Effector CD4-positive, alpha-beta T cell (primary cell): Measurements from ENCODE around the gene UNC80. TPM values are rescaled to one million over a fixed set of nuclear protein-coding genes. Genes with fewer than 3 reads are reported as not detected.
"Not testable (repeated sequence)": the region's sequence is repeated elsewhere in the genome, so short reads cannot be mapped to it uniquely, and the experiment has no call there.

ENCODE experiments used
- DNase-seq: peaks from one replicate; pipeline ENCODE4 v3.0.0-alpha.2; 2020
- total RNA-seq: gene quantifications from one replicate; lab custom pipeline; 2026; lab: John Stamatoyannopoulos, UW

Gene UNC80, protein sequence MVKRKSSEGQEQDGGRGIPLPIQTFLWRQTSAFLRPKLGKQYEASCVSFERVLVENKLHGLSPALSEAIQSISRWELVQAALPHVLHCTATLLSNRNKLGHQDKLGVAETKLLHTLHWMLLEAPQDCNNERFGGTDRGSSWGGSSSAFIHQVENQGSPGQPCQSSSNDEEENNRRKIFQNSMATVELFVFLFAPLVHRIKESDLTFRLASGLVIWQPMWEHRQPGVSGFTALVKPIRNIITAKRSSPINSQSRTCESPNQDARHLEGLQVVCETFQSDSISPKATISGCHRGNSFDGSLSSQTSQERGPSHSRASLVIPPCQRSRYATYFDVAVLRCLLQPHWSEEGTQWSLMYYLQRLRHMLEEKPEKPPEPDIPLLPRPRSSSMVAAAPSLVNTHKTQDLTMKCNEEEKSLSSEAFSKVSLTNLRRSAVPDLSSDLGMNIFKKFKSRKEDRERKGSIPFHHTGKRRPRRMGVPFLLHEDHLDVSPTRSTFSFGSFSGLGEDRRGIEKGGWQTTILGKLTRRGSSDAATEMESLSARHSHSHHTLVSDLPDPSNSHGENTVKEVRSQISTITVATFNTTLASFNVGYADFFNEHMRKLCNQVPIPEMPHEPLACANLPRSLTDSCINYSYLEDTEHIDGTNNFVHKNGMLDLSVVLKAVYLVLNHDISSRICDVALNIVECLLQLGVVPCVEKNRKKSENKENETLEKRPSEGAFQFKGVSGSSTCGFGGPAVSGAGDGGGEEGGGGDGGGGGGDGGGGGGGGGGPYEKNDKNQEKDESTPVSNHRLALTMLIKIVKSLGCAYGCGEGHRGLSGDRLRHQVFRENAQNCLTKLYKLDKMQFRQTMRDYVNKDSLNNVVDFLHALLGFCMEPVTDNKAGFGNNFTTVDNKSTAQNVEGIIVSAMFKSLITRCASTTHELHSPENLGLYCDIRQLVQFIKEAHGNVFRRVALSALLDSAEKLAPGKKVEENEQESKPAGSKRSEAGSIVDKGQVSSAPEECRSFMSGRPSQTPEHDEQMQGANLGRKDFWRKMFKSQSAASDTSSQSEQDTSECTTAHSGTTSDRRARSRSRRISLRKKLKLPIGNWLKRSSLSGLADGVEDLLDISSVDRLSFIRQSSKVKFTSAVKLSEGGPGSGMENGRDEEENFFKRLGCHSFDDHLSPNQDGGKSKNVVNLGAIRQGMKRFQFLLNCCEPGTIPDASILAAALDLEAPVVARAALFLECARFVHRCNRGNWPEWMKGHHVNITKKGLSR (N-terminal part only)
- not detected for total RNA-seq

DNA sequence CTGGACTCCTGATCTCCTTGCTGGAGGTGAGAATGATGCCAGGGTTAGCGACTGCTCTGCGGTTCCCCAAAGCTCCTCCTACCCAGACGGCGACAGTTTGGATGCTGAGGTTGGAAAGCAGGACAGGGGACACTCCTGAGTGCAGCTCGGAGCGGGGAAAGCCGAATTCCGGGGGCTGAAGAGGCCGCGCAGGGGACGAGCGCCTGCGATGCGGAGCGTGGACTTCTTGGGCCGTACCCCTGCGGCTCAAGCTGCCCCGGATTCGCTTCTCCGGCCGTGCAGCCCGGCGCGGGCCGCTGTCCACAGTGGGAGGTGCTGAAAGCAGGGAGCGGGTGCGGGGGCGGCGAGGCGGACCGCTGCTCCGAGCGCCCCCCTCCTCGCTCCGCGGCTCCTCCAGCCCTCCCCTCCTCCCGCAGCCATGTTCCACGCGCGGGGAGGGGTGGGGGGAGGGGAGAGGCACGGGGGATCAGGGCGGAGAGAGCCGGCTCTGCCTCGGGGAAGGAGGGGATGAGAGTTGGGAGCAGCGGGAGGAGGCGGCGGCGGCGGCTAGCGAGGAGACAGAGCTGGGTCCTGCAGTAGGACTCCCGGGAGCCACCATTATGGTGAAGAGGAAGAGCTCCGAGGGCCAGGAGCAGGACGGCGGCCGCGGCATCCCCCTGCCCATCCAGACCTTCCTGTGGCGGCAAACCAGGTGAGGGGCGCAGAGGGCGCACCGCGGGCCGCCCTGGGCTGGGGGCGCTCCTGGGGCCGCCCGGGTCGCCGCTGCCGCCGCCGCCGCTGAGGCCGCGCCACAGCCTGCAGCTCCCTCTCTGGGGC lies at the start of gene UNC80:
Gene UNC80 (plus strand): TSS at position 359 of the 816 bp plus-strand sequence. CDS start 241 bp downstream, at position 600.
- DNase-seq: no peak

DNA sequence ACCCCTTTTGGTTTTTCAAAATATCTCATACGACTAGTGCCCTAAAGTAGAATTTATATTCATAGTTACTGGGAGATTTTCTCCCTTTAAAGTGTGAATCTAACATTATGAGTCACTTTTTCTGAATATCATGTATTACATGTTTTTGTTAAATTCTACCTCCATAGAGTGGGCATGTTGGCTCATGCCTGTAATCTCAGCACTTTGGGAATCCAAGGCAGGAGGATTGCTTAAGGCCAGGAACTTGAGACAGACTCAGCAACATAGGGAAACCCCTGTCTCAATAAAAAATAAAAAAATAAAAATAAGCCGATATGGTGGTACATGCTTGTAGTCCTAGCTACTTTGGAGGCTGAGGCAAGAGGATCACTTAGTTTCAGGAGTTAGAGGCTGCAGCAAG lies 45.3 kb upstream of the UNC80 start:
- no peak for DNase-seq

DNA sequence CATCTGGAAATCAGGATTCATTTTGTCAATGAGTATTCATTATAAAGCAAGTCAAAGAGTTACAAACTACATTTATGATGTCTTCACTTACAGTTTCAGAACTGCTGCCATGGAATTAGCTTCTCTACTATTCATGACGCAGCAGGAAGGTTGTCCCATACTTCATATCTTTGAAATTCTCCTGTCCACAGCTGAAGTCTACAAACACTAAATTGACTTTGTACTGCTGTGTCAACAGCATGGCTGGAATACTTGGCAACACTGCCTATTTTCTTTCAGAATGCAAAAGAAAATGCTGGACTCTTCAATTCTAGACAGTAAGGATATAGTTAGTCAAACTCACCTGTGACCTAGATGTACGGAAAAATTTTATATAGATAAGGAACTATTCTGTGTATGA lies 44.6 kb upstream of the UNC80 start:
- DNase-seq: no peak

DNA sequence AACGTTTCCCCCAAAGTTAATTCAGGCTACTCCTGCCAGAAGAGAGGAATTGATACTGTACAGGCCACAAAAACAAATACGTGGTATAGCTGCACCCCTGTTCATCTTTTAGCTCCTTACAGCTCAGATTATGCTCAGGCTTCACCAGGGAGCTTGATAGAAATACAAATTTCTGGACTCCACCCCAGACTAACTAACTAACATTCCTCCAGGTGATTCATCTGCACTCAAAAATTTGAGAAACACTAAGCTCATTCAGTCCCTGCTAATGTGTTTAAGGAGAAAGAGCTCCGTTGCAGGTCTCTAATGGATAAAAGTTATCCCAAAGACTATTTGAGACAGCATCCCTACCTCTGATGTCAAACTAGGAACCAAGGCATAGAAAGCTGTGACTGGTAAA lies 36.8 kb upstream of the UNC80 start:
- no peak for DNase-seq

DNA sequence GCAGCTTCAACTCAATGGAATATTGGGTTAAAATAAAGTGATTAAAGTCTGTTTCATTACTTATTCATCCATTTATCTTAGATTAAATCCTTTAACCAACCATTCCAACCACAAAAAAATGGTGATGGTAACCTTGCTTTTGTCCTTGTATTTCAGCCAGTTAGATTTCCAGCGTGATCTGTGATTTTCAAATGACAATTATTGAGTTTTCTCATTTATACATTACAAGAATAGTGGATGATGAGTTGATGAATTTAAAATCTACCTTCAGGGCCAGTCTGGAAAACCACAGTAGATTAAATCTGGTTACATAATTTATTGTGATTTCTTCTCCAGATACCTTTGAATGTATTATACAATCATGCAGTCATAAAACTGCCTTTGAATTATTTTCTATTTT lies 29.7 kb upstream of the UNC80 start:
- no peak for DNase-seq

DNA sequence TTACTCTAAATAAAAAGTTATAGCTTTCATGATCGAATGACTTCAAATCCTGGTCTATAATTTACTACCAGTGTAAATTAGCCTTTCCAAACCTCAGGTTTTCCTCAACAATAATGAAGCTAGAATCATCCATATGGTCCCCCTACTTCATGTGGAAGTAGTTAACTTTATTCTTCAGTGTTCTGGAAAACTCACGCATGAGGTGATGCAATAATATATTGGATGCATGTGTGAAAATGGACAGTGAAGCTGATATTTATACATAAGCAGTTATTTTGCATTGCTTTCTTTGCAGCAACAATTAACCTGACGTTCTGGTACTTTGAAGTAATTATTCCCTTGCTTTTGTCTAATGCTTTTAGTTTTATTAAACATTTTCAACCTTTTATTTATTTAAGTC lies 18.6 kb upstream of the UNC80 start:
- DNase-seq: no peak

DNA sequence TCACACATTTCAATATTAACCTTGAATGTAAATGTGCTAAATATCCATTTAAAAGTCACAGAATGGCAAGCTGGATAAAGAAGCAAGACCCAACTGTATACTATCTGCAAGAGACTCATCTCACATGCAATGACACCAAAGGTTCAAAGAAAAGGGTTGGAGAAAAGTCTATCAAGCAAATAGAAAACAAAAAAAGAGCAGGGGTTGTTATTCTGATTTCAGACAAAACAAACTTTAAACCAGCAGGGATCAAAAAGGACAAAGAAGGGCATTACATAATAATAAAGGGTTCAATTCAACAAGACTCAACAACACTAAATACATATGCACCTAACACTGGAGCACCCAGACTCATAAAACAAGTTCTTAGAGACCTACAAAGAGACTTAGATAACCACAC lies 14.5 kb upstream of the UNC80 start:
- DNase-seq: no peak

DNA sequence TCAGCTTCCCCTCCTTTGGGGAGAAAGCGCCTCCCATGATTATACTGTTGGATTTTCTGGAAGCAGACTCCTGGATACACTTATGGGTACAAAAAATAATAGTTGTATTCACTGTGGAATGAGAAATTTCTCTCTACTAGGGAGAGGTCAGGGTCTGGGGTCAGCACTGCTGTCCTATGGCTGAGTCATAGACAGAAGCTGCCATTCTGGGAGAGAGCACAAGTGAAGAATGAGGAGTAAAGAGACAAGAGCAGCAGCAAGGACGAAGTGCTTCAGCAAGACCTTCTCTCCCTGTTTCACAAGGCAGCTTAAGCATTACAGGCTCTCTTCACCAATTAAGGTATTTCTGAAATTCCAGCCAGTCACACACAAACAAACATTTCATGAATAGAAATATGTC lies 10.1 kb upstream of the UNC80 start:
- DNase-seq: no peak

DNA sequence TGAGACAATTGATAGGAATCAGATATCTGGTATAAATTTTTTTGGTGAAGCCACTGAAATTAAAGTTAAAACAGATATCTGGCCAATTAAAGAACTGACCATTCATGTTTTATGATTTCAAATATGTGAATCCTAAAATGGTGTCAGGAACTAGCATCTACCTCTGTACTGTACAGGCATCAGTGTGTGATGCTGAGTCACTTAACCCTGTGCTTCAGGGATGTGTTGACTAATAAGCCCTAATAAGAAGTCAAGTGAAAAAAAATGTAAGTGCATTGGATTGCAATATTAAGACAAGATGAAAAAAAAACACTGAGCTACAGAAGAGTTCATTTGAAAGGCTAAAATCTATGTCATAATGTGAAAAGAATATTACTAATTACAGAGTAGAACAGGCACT lies 9.1 kb upstream of the UNC80 start:
- no peak for DNase-seq

DNA sequence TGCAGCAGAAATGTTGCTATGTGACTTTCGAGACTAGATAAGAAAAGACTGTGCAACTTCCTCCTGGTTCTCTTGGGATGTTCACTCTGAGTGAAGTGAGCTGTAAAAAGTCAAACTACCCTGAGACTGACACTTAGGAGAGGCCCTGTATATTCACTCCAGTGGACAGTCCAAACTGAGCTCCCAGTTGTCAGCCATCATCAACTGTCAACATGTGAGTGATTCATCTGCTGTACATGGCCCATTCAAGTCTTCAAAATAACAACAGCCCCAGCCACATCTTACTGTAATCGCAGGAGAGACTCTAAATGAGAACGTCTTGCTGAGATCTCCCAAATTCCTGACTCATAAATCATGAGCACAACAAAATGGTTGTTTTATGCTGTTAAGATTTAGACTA lies 8.5 kb upstream of the UNC80 start:
- DNase-seq: no peak

DNA sequence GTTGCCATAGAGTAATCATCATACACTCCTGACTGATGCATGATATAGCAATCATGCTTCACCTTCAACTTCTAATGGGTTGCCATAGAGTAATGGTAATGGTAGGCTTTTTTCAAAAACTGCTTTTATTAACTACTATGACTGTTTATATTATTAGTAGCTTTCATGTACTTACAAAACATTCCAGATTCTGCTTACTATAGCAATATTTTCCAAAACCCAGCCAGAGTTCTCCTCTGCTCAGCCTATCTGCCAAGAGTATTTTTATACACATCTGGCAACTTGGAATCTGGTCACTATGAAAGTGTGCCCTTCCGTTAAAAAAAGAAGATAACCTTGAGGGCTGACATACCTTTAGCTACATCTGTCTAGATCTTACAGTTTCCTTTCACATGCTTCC lies 5.0 kb upstream of the UNC80 start:
- DNase-seq: no peak

DNA sequence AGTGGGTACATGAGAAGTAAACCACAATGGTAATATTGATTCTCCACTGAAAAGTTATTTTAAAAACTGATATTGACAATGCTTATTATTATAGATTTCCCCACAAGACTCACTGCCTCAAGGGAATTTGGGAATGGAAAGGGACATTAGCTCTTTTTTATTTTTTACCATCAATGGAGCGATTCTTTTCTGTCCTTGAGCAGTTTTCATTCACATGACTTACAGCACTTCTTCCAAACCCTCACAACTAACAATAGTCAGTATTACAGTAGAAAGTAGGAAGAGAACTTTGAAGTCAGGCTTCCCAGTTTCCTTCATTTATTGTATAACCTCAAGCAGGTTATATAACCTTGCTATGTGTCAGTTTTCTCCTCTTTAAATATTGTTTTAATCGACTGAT lies 4.3 kb upstream of the UNC80 start:
- no peak for DNase-seq

DNA sequence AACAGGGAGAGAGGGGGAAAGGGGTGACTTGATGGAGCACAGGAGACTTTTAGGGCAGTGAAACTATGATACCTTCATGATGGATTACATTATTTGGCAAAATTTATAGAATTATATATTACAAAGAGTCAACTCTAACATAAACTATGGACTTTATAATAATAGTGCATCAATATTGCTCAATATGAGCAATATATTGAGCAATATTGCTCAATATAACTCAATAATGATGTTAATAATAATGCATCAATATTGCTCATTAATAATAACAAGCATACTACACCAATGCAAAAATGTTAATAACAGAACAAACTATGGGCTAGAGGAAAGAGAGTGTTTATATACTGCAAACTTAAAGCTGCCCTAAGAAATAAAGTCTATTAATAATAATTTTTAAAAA lies 3.1 kb upstream of the UNC80 start:
- no peak for DNase-seq

DNA sequence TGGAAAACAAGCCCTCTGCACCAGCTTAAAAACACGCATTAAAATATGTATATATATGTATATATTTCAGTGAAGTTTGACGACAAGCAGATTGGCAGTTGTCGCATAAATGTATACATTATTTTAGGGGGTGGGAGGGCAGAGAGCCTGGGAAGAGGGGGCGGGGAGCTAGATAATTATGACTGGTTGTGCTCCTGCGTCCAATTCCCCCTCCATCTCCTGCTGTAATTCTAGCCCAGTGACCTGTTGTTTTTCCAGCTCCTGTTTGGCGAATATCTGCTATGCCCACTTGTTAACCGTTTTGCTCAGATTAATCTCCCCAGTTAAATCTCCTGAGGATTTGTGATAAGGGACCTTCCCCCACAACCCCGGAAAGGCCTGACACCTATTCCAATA lies 656 bp downstream of the UNC80 start:
- no peak for DNase-seq

DNA sequence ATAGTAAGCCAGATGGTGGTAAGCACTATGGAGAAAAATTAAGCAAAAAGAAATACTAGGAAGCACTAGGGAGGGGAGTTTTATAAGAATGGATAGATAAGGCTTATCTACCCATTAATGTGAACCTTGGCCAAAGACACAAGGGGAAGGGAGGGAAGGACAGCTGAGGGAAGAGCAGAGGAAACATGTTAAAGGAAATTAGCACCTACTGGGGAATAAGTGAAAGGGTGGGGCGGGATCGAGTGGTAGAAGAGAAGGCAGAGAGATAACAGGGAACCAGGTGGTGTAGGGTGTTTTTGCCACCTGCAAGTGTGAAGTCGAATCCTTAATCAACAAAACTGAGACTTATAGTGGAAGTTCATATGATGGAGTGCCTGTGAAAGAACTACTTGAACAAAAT lies 1.7 kb downstream of the UNC80 start:
- DNase-seq: no peak

DNA sequence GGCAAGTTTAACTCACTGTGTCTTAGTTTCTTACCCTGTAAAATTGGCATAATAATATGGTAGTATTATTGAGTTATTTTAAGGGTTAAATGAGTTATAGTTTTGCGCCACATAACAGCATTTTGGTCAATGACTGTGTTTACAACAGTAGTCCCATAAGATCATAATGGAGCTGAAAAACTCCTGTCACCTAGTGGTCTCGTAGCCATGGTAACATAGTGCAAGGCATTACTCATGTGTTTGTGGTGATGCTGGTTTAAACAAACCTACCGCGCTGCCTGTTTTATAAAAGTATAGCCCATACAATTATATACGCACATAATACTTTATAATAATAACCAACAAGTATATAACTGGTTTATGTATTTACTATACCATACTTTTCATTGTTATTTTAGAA lies 15.8 kb downstream of the UNC80 start:
- DNase-seq: no peak

DNA sequence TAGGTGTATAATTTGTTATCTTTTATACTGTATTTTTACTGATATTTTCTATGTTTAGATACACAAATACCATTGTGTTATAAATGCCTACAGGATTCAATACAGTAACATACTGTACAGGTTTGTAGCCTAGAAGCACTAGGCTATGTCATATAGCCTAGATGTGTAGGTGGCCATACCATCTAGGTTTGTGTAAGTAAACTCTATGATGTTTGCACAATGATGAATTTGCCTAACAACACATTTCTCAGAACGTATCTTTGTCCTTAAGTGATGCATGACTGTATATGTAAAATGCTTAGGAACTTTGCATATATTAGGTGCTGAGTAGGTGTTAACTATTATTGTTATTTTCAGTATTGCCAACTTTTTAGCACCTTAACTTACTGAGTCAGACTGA lies 17.3 kb downstream of the UNC80 start:
- no peak for DNase-seq

DNA sequence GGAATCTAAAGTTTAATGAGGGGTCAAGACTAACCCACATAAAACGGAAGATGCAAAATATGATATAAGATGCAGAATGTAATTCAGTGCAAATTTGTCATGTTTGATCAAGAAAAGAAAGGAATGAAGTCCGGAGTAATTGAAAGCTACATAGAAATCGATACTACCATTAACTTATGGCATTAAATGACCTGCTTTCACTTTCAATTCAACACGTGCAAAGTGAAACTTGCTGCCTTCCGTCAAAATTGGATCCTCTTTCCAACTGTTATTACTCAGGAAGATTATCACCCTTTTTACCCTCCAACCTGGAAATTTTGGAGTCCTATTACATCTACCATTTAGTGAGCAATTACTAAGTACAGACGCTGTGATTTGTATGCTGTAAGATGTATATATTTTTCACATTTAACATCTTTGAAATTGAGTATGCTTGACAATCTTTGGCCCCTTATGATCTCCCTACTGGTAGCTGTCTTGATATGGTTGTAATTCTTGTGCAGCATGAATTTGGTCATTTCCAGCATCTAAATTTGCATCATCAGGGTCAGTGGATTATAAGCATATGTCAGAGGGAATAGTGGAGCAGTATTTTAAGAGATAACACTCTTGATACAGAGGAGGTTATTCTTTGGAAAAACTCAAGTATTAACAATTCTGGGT lies 18.6 kb downstream of the UNC80 start:
- no peak for DNase-seq

DNA sequence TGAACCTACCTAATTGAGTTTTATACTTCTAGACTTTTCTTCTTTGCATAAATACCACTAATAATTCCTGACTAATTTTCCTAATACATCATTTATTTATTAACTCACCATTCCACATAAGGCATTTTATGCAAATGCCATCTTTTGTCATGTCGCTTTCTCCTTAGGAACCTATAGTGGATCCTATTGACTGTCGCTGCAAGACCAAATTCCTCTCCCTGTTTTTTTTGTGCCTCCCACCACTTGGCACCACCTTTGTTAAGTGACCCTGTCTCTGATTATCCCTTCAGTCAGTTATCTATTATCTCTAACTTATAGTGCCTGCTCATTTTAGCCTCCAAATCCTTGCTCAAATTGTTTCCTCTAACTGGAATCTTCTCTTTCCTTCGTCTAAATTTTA lies 19.5 kb downstream of the UNC80 start:
- no peak for DNase-seq

DNA sequence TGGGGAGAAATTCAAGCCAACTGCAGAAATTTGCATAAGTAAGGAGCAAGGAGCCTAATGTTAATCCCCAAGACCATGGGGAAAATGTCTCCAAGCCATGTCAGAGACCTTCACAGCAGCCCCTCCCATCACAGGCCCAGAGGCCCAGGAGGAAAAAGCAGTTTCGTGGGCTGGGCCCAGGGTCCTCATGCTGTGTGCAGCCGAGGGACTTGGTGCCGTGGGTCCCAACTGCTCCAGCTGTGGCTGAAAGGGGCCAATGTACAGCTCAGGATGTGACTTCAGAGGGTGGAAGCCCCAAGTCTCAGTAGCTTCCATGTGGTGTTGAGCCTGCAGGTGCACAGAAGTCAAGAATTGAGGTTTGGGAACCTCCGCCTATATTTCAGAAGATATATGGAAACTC lies 23.8 kb downstream of the UNC80 start:
- DNase-seq: not testable (repeated sequence)

DNA sequence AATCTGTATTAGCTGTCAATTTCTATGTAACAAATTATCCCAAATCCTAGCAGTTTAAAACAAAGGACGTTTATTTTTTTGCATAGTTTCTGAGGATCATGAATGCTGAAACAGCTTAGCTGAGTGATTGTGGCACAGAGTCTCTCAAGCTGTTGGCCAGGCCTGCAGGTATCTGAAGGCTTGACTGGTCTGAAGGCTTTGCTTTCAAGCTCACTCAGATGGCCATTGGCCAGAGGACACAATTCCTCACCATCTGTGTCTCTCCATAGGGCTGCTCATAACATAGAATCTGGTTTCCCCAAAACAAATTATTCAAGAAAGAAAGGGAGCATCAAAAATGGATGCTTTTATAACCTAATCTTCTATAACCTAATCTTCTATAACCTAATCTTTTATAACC lies 33.7 kb downstream of the UNC80 start:
- no peak for DNase-seq

DNA sequence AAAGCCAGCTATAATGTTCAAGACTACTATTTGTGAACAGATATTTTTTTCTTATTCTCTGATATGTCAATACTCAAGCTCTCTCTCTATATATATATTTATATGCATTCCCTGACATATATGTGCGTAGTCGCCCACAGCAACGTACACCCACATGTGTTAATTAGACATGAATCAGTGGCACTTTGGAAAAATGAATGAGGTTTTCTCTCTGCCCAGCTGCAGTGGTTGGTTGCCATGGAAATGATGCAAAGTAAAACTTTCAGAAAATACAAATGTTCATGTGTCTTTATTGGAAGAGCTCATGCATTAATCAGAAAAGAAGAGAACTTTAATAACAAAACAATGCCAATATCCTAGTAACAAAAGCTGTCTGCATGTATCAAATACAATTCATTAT lies 34.7 kb downstream of the UNC80 start:
- DNase-seq: no peak
